Peyer's patch (tissue), 4 donors: ENCODE results near the gene IL37.

Experiments
- POLR2A ChIP-seq, 2 donors: fragments of 450-650 bp; IDR thresholded peaks; one replicate each; pipeline ENCODE4 v1.5.1; 2017; ENCODE audit warnings: antibody characterized with exemption in 2 of 2, mild to moderate bottlenecking in 2 of 2, moderate library complexity in 2 of 2
- TF ChIP-seq, protein P1 (sequence below), 6 experiments: fragments of 450-650 bp in 4 of 6; fragments of 200-600 bp in 2 of 6; sonication (generic) in 1 of 6; IDR thresholded peaks; one replicate each; pipeline ENCODE4 v1.5.1; 2017 to 2019; ENCODE audit warnings: antibody characterized with exemption in 6 of 6, mild to moderate bottlenecking in 3 of 6, moderate library complexity in 1 of 6

DNA sequence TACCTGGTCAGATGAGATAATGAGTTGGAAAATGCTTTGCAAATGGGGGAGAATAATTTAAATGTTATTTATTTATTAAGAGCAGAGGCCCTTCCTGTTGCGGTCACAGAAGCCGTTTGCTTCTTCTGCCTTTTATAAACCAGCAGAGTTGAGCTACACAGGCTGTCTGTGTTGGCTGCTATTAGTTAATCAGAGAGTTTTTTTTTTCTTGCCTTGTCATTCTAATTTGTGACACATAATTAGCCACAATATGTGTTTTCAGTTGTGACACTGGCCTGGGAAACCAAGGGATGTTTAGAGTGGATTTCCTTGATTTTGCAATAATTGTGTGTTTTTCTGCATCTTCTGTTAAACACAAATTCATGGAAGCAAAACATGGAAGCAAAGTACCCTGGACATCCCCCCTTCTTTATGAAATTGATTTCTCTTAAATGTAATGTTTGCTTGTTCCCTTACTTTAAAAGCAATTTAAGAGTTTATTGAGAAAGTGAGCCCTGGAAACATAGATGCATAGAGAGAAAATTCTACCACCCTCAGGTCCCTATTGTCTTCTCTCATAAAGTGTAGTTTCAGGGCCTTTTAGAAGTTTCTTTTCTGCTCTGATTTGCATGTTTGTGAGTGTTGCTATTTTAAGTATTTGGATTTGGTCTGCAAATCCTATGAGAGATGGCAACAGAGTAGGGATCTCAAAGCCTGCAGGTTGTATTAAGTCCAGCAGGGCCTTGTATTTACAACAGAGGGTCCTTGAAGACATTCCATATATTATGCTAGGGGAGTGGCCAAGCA, 22.8 kb upstream of the IL37 start:
- TF ChIP-seq, protein P1, sequence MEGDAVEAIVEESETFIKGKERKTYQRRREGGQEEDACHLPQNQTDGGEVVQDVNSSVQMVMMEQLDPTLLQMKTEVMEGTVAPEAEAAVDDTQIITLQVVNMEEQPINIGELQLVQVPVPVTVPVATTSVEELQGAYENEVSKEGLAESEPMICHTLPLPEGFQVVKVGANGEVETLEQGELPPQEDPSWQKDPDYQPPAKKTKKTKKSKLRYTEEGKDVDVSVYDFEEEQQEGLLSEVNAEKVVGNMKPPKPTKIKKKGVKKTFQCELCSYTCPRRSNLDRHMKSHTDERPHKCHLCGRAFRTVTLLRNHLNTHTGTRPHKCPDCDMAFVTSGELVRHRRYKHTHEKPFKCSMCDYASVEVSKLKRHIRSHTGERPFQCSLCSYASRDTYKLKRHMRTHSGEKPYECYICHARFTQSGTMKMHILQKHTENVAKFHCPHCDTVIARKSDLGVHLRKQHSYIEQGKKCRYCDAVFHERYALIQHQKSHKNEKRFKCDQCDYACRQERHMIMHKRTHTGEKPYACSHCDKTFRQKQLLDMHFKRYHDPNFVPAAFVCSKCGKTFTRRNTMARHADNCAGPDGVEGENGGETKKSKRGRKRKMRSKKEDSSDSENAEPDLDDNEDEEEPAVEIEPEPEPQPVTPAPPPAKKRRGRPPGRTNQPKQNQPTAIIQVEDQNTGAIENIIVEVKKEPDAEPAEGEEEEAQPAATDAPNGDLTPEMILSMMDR (IDR thresholded peaks at IDR 0.05): no peak
- no peak for TF ChIP-seq POLR2A (IDR thresholded peaks at IDR 0.05)
